Osteocyte (in vitro differentiated cells): Measurements from ENCODE around the gene PRCD. TPM values are rescaled to one million over a fixed set of nuclear protein-coding genes. Genes with fewer than 3 reads are reported as not detected.
"Not testable (repeated sequence)": the region's sequence is repeated elsewhere in the genome, so short reads cannot be mapped to it uniquely, and the experiment has no call there.

Experiments
- DNase-seq: peaks from one replicate; pipeline ENCODE4 v3.0.0; 2021; ENCODE audit warnings: mixed read lengths; ENCODE audit not compliant: unreplicated experiment; ENCODE audit errors: extremely low spot score
- H3K27ac Mint-ChIP-seq: one replicate; pipeline ENCODE4 v1.8.0; 2021; ENCODE audit warnings: mild to moderate bottlenecking, mixed read lengths; ENCODE audit not compliant: unreplicated experiment
- H3K27me3 Mint-ChIP-seq: one replicate; pipeline ENCODE4 v1.8.0; 2021; ENCODE audit warnings: mixed read lengths; ENCODE audit not compliant: unreplicated experiment
- H3K36me3 Mint-ChIP-seq: one replicate; pipeline ENCODE4 v1.8.0; 2021; ENCODE audit warnings: mixed read lengths; ENCODE audit not compliant: unreplicated experiment
- H3K4me1 Mint-ChIP-seq: one replicate; pipeline ENCODE4 v1.8.0; 2021; ENCODE audit warnings: mixed read lengths; ENCODE audit not compliant: unreplicated experiment
- H3K4me3 Mint-ChIP-seq: one replicate; pipeline ENCODE4 v1.8.0; 2021; ENCODE audit warnings: mild to moderate bottlenecking, moderate library complexity, mixed read lengths; ENCODE audit not compliant: unreplicated experiment
- H3K9me3 Mint-ChIP-seq: one replicate; pipeline ENCODE4 v1.8.0; 2021; ENCODE audit warnings: mixed read lengths; ENCODE audit not compliant: unreplicated experiment
- CTCF ChIP-seq: fragments of 200-600 bp; sonication (generic); IDR thresholded peaks from 2 replicates; pipeline ENCODE4 v1.5.0; 2021; ENCODE audit warnings: antibody characterized with exemption, mild to moderate bottlenecking, moderate library complexity
- total RNA-seq: library from RNA; stranded (reverse); gene quantifications from 2 replicates; pipeline ENCODE4 v1.2.1, GENCODE V29; 2021

The PRCD gene
- total RNA-seq, 1 donor from 2014 or later = 1.3 TPM

GRCh38 chr17:76513306-76513692 lies 26.5 kb upstream of the PRCD start:
- Mint-ChIP-seq H3K4me1 (peaks cover 3% of the 10 kb centered on the region), H3K36me3 (no peaks in the 10 kb centered on the region), H3K4me3 (no peak overlapping the region), H3K9me3 (no peaks in the 10 kb centered on the region), H3K27me3 (peaks cover 15% of the 10 kb centered on the region), H3K27ac (no peak overlapping the region)
- TF ChIP-seq CTCF = no peak
- DNase-seq = no peak

- H3K4me1 Mint-ChIP-seq, DNase-seq, H3K36me3 Mint-ChIP-seq, H3K27me3 Mint-ChIP-seq, H3K9me3 Mint-ChIP-seq, H3K4me3 Mint-ChIP-seq, H3K27ac Mint-ChIP-seq: not testable (repeated sequence)
Observed at GRCh38 chr17:76514355-76514754, 25.5 kb upstream of the PRCD start.

GRCh38 chr17:76515274-76515949 lies 24.4 kb upstream of the PRCD start:
- H3K27ac Mint-ChIP-seq = no peak overlapping the region

GRCh38 chr17:76517638-76518038 lies 22.2 kb upstream of the PRCD start:
- Mint-ChIP-seq H3K27ac (no peak overlapping the region), H3K4me1 (peaks cover 3% of the 10 kb centered on the region), H3K36me3 (no peaks in the 10 kb centered on the region), H3K27me3 (peaks cover 4% of the 10 kb centered on the region), H3K4me3 (no peak overlapping the region), H3K9me3 (no peaks in the 10 kb centered on the region)
- DNase-seq = no peak
- TF ChIP-seq CTCF = no peak

More at GRCh38 chr17:76515274-76515949, 24.4 kb upstream of the PRCD start:
- peaks cover 5% of the 10 kb centered on the region for H3K27me3 Mint-ChIP-seq
- no peak overlapping the region for H3K4me3 Mint-ChIP-seq
- peaks cover 3% of the 10 kb centered on the region for H3K4me1 Mint-ChIP-seq
- no peaks in the 10 kb centered on the region for H3K9me3 Mint-ChIP-seq
- DNase-seq = no peak
- H3K36me3 Mint-ChIP-seq = no peaks in the 10 kb centered on the region
- TF ChIP-seq CTCF = no peak

- Mint-ChIP-seq H3K27me3 (peaks cover 3% of the 10 kb centered on the region), H3K27ac (no peak overlapping the region), H3K4me1 (peaks cover 14% of the 10 kb centered on the region), H3K36me3 (no peaks in the 10 kb centered on the region), H3K4me3 (no peak overlapping the region), H3K9me3 (no peaks in the 10 kb centered on the region)
- DNase-seq = no peak
- TF ChIP-seq CTCF = no peak
Observed at GRCh38 chr17:76519048-76519966, 20.5 kb upstream of the PRCD start.
